Activated T-cell treated with anti-CD3 and anti-CD28 coated beads, Interleukin-2, amount 50 U/mL, for 4 hours (primary cell): ENCODE data around the gene SIL1. TPM values are rescaled to one million over a fixed set of nuclear protein-coding genes. Genes with fewer than 3 reads are reported as not detected.
"Not testable (repeated sequence)": the region's sequence is repeated elsewhere in the genome, so short reads cannot be mapped to it uniquely, and the experiment has no call there.

Experiments
- ATAC-seq, 2 donors: fragments of 200-7000 bp; cut with Tn5 transposase; one replicate each; pipeline ENCODE4 v1.10.0; 2021
- DNase-seq: peaks from one replicate; pipeline ENCODE4 v3.0.0-alpha.2; 2020
- H3K27me3 Mint-ChIP-seq: one replicate; pipeline ENCODE4 v1.8.0; 2021; ENCODE audit warnings: low read depth, mixed read lengths
- H3K36me3 Mint-ChIP-seq: one replicate; pipeline ENCODE4 v1.8.0; 2022; ENCODE audit warnings: mixed read lengths; ENCODE audit not compliant: insufficient read depth
- H3K4me1 Mint-ChIP-seq: one replicate; pipeline ENCODE4 v1.8.0; 2021; ENCODE audit warnings: low read depth, mixed read lengths
- H3K4me3 Mint-ChIP-seq: one replicate; pipeline ENCODE4 v1.8.0; 2021; ENCODE audit warnings: mild to moderate bottlenecking, moderate library complexity, mixed read lengths
- H3K9me3 Mint-ChIP-seq: one replicate; pipeline ENCODE4 v1.8.0; 2021; ENCODE audit warnings: mixed read lengths
- total RNA-seq, 3 donors: library from RNA; stranded (reverse); gene quantifications; one replicate each; pipeline ENCODE4 v1.2.1, GENCODE V29; 2021

The SIL1 gene
- total RNA-seq, 3 donors from 2014 or later: 17.8 to 26.1 (median 22.9) TPM

GRCh38 chr5:138933522-138934290 lies 264.5 kb downstream of the SIL1 start:
- DNase-seq (no peak), ATAC-seq (no peak)
- peaks cover 17% of the 10 kb centered on the region for H3K36me3 Mint-ChIP-seq
- no peaks in the 10 kb centered on the region for H3K9me3 Mint-ChIP-seq
- no peak overlapping the region for H3K4me3 Mint-ChIP-seq
- no peaks in the 10 kb centered on the region for H3K4me1 Mint-ChIP-seq
- H3K27me3 Mint-ChIP-seq: no peaks in the 10 kb centered on the region

- Mint-ChIP-seq H3K27me3 (no peaks in the 10 kb centered on the region), H3K36me3 (peaks cover 17% of the 10 kb centered on the region), H3K4me3 (no peak overlapping the region), H3K4me1 (no peaks in the 10 kb centered on the region), H3K9me3 (no peaks in the 10 kb centered on the region)
- ATAC-seq: no peak
- DNase-seq: no peak
Observed at GRCh38 chr5:138932171-138932810, 265.9 kb downstream of the SIL1 start.

- no peak for DNase-seq
- H3K4me3 Mint-ChIP-seq: no peak overlapping the region
- peaks cover 17% of the 10 kb centered on the region for H3K36me3 Mint-ChIP-seq
- H3K4me1 Mint-ChIP-seq: no peaks in the 10 kb centered on the region
- H3K9me3 Mint-ChIP-seq: no peaks in the 10 kb centered on the region
- ATAC-seq: no peak
- no peaks in the 10 kb centered on the region for H3K27me3 Mint-ChIP-seq
Observed at GRCh38 chr5:138930371-138931097, 267.6 kb downstream of the SIL1 start.

- H3K4me3 Mint-ChIP-seq: no peak overlapping the region
- peaks cover 17% of the 10 kb centered on the region for H3K36me3 Mint-ChIP-seq
- ATAC-seq (no peak), DNase-seq (no peak)
- no peaks in the 10 kb centered on the region for H3K9me3 Mint-ChIP-seq
- no peaks in the 10 kb centered on the region for H3K4me1 Mint-ChIP-seq
- H3K27me3 Mint-ChIP-seq: no peaks in the 10 kb centered on the region
Observed at GRCh38 chr5:138929571-138929955, 268.6 kb downstream of the SIL1 start.

GRCh38 chr5:138927979-138928378 lies 270.2 kb downstream of the SIL1 start:
- DNase-seq: no peak
- Mint-ChIP-seq H3K36me3 (peaks cover 10% of the 10 kb centered on the region), H3K9me3 (no peaks in the 10 kb centered on the region), H3K4me1 (no peaks in the 10 kb centered on the region), H3K27me3 (no peaks in the 10 kb centered on the region), H3K4me3 (no peak overlapping the region)
- no peak for ATAC-seq

GRCh38 chr5:138927544-138927943 lies 270.6 kb downstream of the SIL1 start:
- ATAC-seq: no peak
- H3K27me3 Mint-ChIP-seq: no peaks in the 10 kb centered on the region
- H3K4me3 Mint-ChIP-seq: no peak overlapping the region
- peaks cover 7% of the 10 kb centered on the region for H3K36me3 Mint-ChIP-seq
- no peaks in the 10 kb centered on the region for H3K9me3 Mint-ChIP-seq
- no peaks in the 10 kb centered on the region for H3K4me1 Mint-ChIP-seq
- no peak for DNase-seq

- ATAC-seq: no peak
- Mint-ChIP-seq H3K4me3 (no peak overlapping the region), H3K27me3 (no peaks in the 10 kb centered on the region), H3K36me3 (peaks cover 7% of the 10 kb centered on the region), H3K4me1 (no peaks in the 10 kb centered on the region), H3K9me3 (no peaks in the 10 kb centered on the region)
- no peak for DNase-seq
Observed at GRCh38 chr5:138926688-138927448, 271.3 kb downstream of the SIL1 start.

- no peak for ATAC-seq
- Mint-ChIP-seq H3K36me3 (peaks cover 4% of the 10 kb centered on the region), H3K4me3 (no peak overlapping the region), H3K4me1 (no peaks in the 10 kb centered on the region), H3K27me3 (no peaks in the 10 kb centered on the region), H3K9me3 (no peaks in the 10 kb centered on the region)
- DNase-seq: no peak
Observed at GRCh38 chr5:138926257-138926656, 271.9 kb downstream of the SIL1 start.

GRCh38 chr5:138925090-138925635 lies 273.0 kb downstream of the SIL1 start:
- no peak for ATAC-seq
- DNase-seq: no peak
- peaks cover 3% of the 10 kb centered on the region for H3K36me3 Mint-ChIP-seq

GRCh38 chr5:138922494-138922893 lies 275.7 kb downstream of the SIL1 start:
- Mint-ChIP-seq H3K4me3 (no peak overlapping the region), H3K36me3 (peaks cover 3% of the 10 kb centered on the region), H3K27me3 (no peaks in the 10 kb centered on the region), H3K4me1 (no peaks in the 10 kb centered on the region), H3K9me3 (no peaks in the 10 kb centered on the region)
- ATAC-seq (no peak), DNase-seq (no peak)

More at GRCh38 chr5:138925090-138925635, 273.0 kb downstream of the SIL1 start:
- H3K4me3 Mint-ChIP-seq: no peak overlapping the region
- no peaks in the 10 kb centered on the region for H3K9me3 Mint-ChIP-seq
- H3K27me3 Mint-ChIP-seq: no peaks in the 10 kb centered on the region
- no peaks in the 10 kb centered on the region for H3K4me1 Mint-ChIP-seq

GRCh38 chr5:138921362-138921761 lies 276.8 kb downstream of the SIL1 start:
- not testable (repeated sequence) for H3K9me3 Mint-ChIP-seq, H3K4me3 Mint-ChIP-seq, ATAC-seq, H3K27me3 Mint-ChIP-seq, H3K36me3 Mint-ChIP-seq, H3K4me1 Mint-ChIP-seq, DNase-seq

GRCh38 chr5:138920181-138920580 lies 278.0 kb downstream of the SIL1 start:
- ATAC-seq (no peak), DNase-seq (no peak)
- H3K4me1 Mint-ChIP-seq: no peaks in the 10 kb centered on the region
- peaks cover 3% of the 10 kb centered on the region for H3K36me3 Mint-ChIP-seq
- no peak overlapping the region for H3K4me3 Mint-ChIP-seq
- no peaks in the 10 kb centered on the region for H3K27me3 Mint-ChIP-seq
- no peaks in the 10 kb centered on the region for H3K9me3 Mint-ChIP-seq

GRCh38 chr5:138918686-138919085 lies 279.5 kb downstream of the SIL1 start:
- Mint-ChIP-seq H3K27me3 (no peaks in the 10 kb centered on the region), H3K36me3 (peaks cover 3% of the 10 kb centered on the region), H3K4me3 (no peak overlapping the region), H3K9me3 (no peaks in the 10 kb centered on the region), H3K4me1 (no peaks in the 10 kb centered on the region)
- no peak for ATAC-seq
- DNase-seq: no peak

- Mint-ChIP-seq H3K36me3 (peaks cover 7% of the 10 kb centered on the region), H3K4me1 (no peaks in the 10 kb centered on the region), H3K27me3 (no peaks in the 10 kb centered on the region), H3K9me3 (no peaks in the 10 kb centered on the region), H3K4me3 (no peak overlapping the region)
- DNase-seq: no peak
- no peak for ATAC-seq
Observed at GRCh38 chr5:138914338-138914737, 283.8 kb downstream of the SIL1 start.
